Colonic mucosa (tissue), 4 donors: ENCODE results near the gene IFNA4. TPM values are rescaled to one million over a fixed set of nuclear protein-coding genes. Genes with fewer than 3 reads are reported as not detected.
"Not testable (repeated sequence)": the region's sequence is repeated elsewhere in the genome, so short reads cannot be mapped to it uniquely, and the experiment has no call there.

Experiments used
- DNase-seq: peaks from one replicate; pipeline ENCODE4 v3.0.0-alpha.2; 2020
- H3K27ac ChIP-seq: fragments of 200-600 bp; one replicate; pipeline ENCODE4 v1.8.0; 2021
- H3K27me3 ChIP-seq: fragments of 200-600 bp; one replicate; pipeline ENCODE4 v1.8.0; 2021
- H3K36me3 ChIP-seq: fragments of 200-600 bp; one replicate; pipeline ENCODE4 v1.8.0; 2021
- H3K4me1 ChIP-seq: fragments of 200-600 bp; one replicate; pipeline ENCODE4 v1.8.0; 2021; ENCODE audit warnings: mild to moderate bottlenecking
- H3K4me3 ChIP-seq: fragments of 200-600 bp; one replicate; pipeline ENCODE4 v1.8.0; 2021
- H3K9ac ChIP-seq, 2 donors: one replicate each; pipeline ENCODE4 v1.7.0; 2013; ENCODE audit warnings: control low read depth in 2 of 2, low read depth in 2 of 2, low read length in 2 of 2
- H3K9me3 ChIP-seq: fragments of 200-600 bp; one replicate; pipeline ENCODE4 v1.8.0; 2021
- CTCF ChIP-seq: fragments of 200-600 bp; IDR thresholded peaks from one replicate; pipeline ENCODE4 v1.8.0; 2022; ENCODE audit warnings: antibody characterized with exemption, mild to moderate bottlenecking
- intact Hi-C: fragments of 100-400 bp; cut with DNase I; formaldehyde crosslinking; loops from one replicate; pipeline ENCODE4 v1.14.1; 2022
- total RNA-seq, 2 donors: library from RNA; stranded (reverse); fragmentation: NEBNext Ultra II Directional in 1 of 2; extraction: Animal tissue kit (Norgen Biotek cat#: 25700) in 1 of 2; gene quantifications; one replicate each; pipeline ENCODE4 v1.2.1, GENCODE V29; 2021
- donor health status: healthy.
- donor health status: DM: no; HTN: no; CAD: no.
- donor health status: DM: no; HTN: no; CAD: no.

The IFNA4 gene
- total RNA-seq, 2 donors from 2014 or later = not detected

GRCh38 chr9:21174671-21175070 lies 12.7 kb downstream of the IFNA4 start:
- intact Hi-C loops = no loop called here
- H3K9me3 ChIP-seq = no peaks in the 10 kb centered on the region

DNA sequence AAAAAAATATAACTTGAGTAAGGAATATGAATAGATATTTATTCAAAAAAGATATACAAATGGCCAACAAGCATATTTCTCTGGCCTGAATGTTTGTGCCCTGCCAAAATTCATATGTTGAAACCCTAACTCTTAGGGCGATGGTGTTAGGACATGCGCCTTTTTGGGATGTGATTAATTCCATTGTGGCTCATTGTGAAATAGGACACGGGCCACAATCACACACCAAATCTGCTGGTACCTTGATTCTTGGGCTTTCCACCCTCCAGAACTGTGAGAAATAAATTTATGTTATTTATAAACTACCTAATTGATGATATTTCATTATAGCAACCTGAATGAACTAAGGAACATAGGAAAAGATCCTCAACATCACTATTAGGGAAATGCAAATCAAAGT lies 15.2 kb downstream of the IFNA4 start:
- no peak for TF ChIP-seq CTCF
- no peaks in the 10 kb centered on the region for H3K36me3 ChIP-seq

More at GRCh38 chr9:21174671-21175070, 12.7 kb downstream of the IFNA4 start:
- Histone ChIP-seq H3K27me3 (no peaks in the 10 kb centered on the region), H3K27ac (no peak overlapping the region), H3K9ac (no peak overlapping the region), H3K4me1 (no peaks in the 10 kb centered on the region), H3K4me3 (no peak overlapping the region), H3K36me3 (no peaks in the 10 kb centered on the region)
- DNase-seq = no peak
- TF ChIP-seq CTCF = no peak

GRCh38 chr9:21171351-21171750 lies 16.0 kb downstream of the IFNA4 start:
- TF ChIP-seq CTCF = no peak
- no peak for DNase-seq
- no peak overlapping the region for H3K27ac ChIP-seq
- no peak overlapping the region for H3K9ac ChIP-seq
- no peaks in the 10 kb centered on the region for H3K9me3 ChIP-seq
- H3K4me1 ChIP-seq = no peaks in the 10 kb centered on the region
- intact Hi-C loops = no loop called here
- no peak overlapping the region for H3K4me3 ChIP-seq
- no peaks in the 10 kb centered on the region for H3K36me3 ChIP-seq
- no peaks in the 10 kb centered on the region for H3K27me3 ChIP-seq

More for the DNA sequence above, 15.2 kb downstream of the IFNA4 start:
- no peak overlapping the region for H3K4me3 ChIP-seq
- DNase-seq = no peak
- no peaks in the 10 kb centered on the region for H3K9me3 ChIP-seq
- no peak overlapping the region for H3K27ac ChIP-seq
- intact Hi-C loops = no loop called here
- H3K4me1 ChIP-seq = no peaks in the 10 kb centered on the region
- H3K27me3 ChIP-seq = no peaks in the 10 kb centered on the region
- no peak overlapping the region for H3K9ac ChIP-seq

- H3K4me3 ChIP-seq, H3K27me3 ChIP-seq, intact Hi-C loops, H3K27ac ChIP-seq, H3K36me3 ChIP-seq, H3K9ac ChIP-seq, H3K4me1 ChIP-seq, DNase-seq, H3K9me3 ChIP-seq: not testable (repeated sequence)
Measured at GRCh38 chr9:21166560-21166959, 20.8 kb downstream of the IFNA4 start, which contains the start of gene IFNA21. Gene IFNA21, minus strand, starts transcription at chr9:21166660. Its CDS starts 48 bp downstream, at chr9:21166612.

DNA sequence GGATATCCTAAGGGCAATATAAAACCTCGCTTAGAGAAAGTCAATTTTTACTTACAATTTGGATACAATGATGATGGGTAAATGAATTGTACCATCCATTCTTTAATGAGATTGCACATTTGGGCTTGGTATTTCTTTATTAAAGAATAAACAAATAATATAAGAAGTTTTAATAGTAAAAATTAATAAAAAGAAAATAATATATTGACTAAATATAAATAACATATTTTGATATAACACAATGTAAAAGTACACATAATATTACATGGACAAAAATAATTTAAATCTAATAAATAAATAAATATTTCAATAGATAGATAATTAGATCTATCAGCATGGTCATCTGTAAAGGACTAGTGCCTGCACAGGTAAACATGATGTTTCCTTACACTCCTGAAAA lies 21.9 kb downstream of the IFNA4 start:
- Histone ChIP-seq H3K4me3 (no peak overlapping the region), H3K9me3 (no peaks in the 10 kb centered on the region), H3K4me1 (no peaks in the 10 kb centered on the region), H3K27ac (no peak overlapping the region), H3K27me3 (no peaks in the 10 kb centered on the region), H3K9ac (no peak overlapping the region), H3K36me3 (no peaks in the 10 kb centered on the region)
- no peak for TF ChIP-seq CTCF
- no peak for DNase-seq
- intact Hi-C loops = no loop called here

- DNase-seq = no peak
- H3K36me3 ChIP-seq = no peaks in the 10 kb centered on the region
Measured at GRCh38 chr9:21160178-21160577, 27.2 kb downstream of the IFNA4 start.

More at GRCh38 chr9:21160178-21160577, 27.2 kb downstream of the IFNA4 start:
- Histone ChIP-seq H3K27me3 (no peaks in the 10 kb centered on the region), H3K27ac (no peak overlapping the region), H3K9ac (no peak overlapping the region), H3K4me3 (no peak overlapping the region), H3K4me1 (no peaks in the 10 kb centered on the region), H3K9me3 (no peaks in the 10 kb centered on the region)
- TF ChIP-seq CTCF = no peak
- intact Hi-C loops = no loop called here
